NK-92 (cell line): Measurements from ENCODE around the gene ANKHD1.

ENCODE experiments used
- DNase-seq: peaks from one replicate; lab custom pipeline; 2025; ENCODE audit not compliant: unreplicated experiment; lab: John Stamatoyannopoulos, UW

ANKHD1 gene

GRCh38 chr5:140587495-140587894 lies 185.9 kb downstream of the ANKHD1 start:
- DNase-seq: no peak

- DNase-seq: no peak
Measured at GRCh38 chr5:140588311-140589070, 186.9 kb downstream of the ANKHD1 start.
